Trophoblast cell (in vitro differentiated cells and primary cell): ENCODE results near the gene SERPIND1.
"Not testable (repeated sequence)": the region's sequence is repeated elsewhere in the genome, so short reads cannot be mapped to it uniquely, and the experiment has no call there.

Experiments
- DNase-seq, 2 donors: peaks; one replicate each; pipeline ENCODE4 v3.0.0-alpha.2; 2016
- H2AFZ ChIP-seq: 2 replicates; pipeline ENCODE4 v1.6.1; 2013; ENCODE audit warnings: low read length, moderate library complexity, mild to moderate bottlenecking; ENCODE audit not compliant: insufficient read depth, poor library complexity
- H2AK5ac ChIP-seq: 2 replicates; pipeline ENCODE4 v1.6.1; 2013; ENCODE audit warnings: mild to moderate bottlenecking, low read length
- H2BK120ac ChIP-seq: 2 replicates; pipeline ENCODE4 v1.6.1; 2013; ENCODE audit warnings: low read length, mild to moderate bottlenecking, moderate library complexity; ENCODE audit not compliant: insufficient read depth, poor library complexity
- H2BK12ac ChIP-seq: 2 replicates; pipeline ENCODE4 v1.6.1; 2013; ENCODE audit warnings: mild to moderate bottlenecking, low read length, moderate library complexity
- H2BK5ac ChIP-seq: 2 replicates; pipeline ENCODE4 v1.6.1; 2013; ENCODE audit warnings: low read length, low read depth, moderate library complexity, mild to moderate bottlenecking; ENCODE audit not compliant: poor library complexity
- H3K14ac ChIP-seq: 2 replicates; pipeline ENCODE4 v1.6.1; 2013; ENCODE audit warnings: mild to moderate bottlenecking, low read length
- H3K18ac ChIP-seq: 2 replicates; pipeline ENCODE4 v1.6.1; 2013; ENCODE audit warnings: mild to moderate bottlenecking, low read length
- H3K23ac ChIP-seq: 2 replicates; pipeline ENCODE4 v1.6.1; 2013; ENCODE audit warnings: low read length
- H3K27ac ChIP-seq: 2 replicates; pipeline ENCODE4 v1.5.1; 2013; ENCODE audit warnings: low read depth, mild to moderate bottlenecking, inconsistent platforms, low read length, moderate library complexity
- H3K27me3 ChIP-seq: 2 replicates; pipeline ENCODE4 v1.6.1; 2013; ENCODE audit warnings: inconsistent platforms, mild to moderate bottlenecking, low read length, moderate library complexity; ENCODE audit not compliant: insufficient read depth
- H3K36me3 ChIP-seq, 2 experiments: 1 replicate in 1 of 2; 2 replicates in 1 of 2; pipeline ENCODE4 v1.6.1; 2013; ENCODE audit warnings: low read length in 2 of 2, mild to moderate bottlenecking in 2 of 2, moderate library complexity in 1 of 2; ENCODE audit not compliant: insufficient read depth in 2 of 2, control insufficient read depth in 1 of 2
- H3K4ac ChIP-seq: 2 replicates; pipeline ENCODE4 v1.6.1; 2013; ENCODE audit warnings: low read depth, mild to moderate bottlenecking, low read length, moderate library complexity
- H3K4me1 ChIP-seq, 2 experiments: 1 replicate in 1 of 2; 2 replicates in 1 of 2; pipeline ENCODE4 v1.6.1; 2013; ENCODE audit warnings: low read length in 2 of 2, mild to moderate bottlenecking in 2 of 2, moderate library complexity in 1 of 2; ENCODE audit not compliant: insufficient read depth in 2 of 2, control insufficient read depth in 1 of 2
- H3K4me2 ChIP-seq: 2 replicates; pipeline ENCODE4 v1.6.1; 2013; ENCODE audit warnings: inconsistent platforms, mild to moderate bottlenecking, low read length, moderate library complexity
- H3K4me3 ChIP-seq: 2 replicates; pipeline ENCODE4 v1.5.1; 2013; ENCODE audit warnings: mild to moderate bottlenecking, low read depth, low read length, inconsistent platforms
- H3K79me1 ChIP-seq: one replicate; pipeline ENCODE4 v1.6.1; 2013; ENCODE audit warnings: low read length
- H3K79me2 ChIP-seq: 2 replicates; pipeline ENCODE4 v1.6.1; 2013; ENCODE audit warnings: low read length, mild to moderate bottlenecking; ENCODE audit not compliant: control insufficient read depth, insufficient read depth, poor library complexity
- H3K9ac ChIP-seq: 2 replicates; pipeline ENCODE4 v1.6.1; 2013; ENCODE audit warnings: mild to moderate bottlenecking, low read length
- H3K9me3 ChIP-seq: 2 replicates; pipeline ENCODE4 v1.6.1; 2013; ENCODE audit warnings: low read depth, mild to moderate bottlenecking, control low read depth, inconsistent platforms, low read length; ENCODE audit not compliant: insufficient read depth
- H4K12ac ChIP-seq: 2 replicates; pipeline ENCODE4 v1.6.1; 2013; ENCODE audit warnings: low read depth, mild to moderate bottlenecking, low read length, moderate library complexity
- H4K8ac ChIP-seq: 2 replicates; pipeline ENCODE4 v1.6.1; 2013; ENCODE audit warnings: low read depth, mild to moderate bottlenecking, low read length, moderate library complexity
- H4K91ac ChIP-seq: one replicate; pipeline ENCODE4 v1.6.1; 2013; ENCODE audit warnings: low read depth, mild to moderate bottlenecking, low read length, moderate library complexity
- WGBS: extraction: QIAGEN DNeasy Blood & Tissue Kit; methylation state at CpG from one replicate; pipeline ENCODE4 v1.1.7; 2013; ENCODE audit warnings: missing lambda C conversion rate; ENCODE audit not compliant: insufficient read length, insufficient coverage; ENCODE audit errors: extremely low coverage; 5-methylcytosine and 5-hydroxymethylcytosine counted together

SERPIND1 gene

DNA sequence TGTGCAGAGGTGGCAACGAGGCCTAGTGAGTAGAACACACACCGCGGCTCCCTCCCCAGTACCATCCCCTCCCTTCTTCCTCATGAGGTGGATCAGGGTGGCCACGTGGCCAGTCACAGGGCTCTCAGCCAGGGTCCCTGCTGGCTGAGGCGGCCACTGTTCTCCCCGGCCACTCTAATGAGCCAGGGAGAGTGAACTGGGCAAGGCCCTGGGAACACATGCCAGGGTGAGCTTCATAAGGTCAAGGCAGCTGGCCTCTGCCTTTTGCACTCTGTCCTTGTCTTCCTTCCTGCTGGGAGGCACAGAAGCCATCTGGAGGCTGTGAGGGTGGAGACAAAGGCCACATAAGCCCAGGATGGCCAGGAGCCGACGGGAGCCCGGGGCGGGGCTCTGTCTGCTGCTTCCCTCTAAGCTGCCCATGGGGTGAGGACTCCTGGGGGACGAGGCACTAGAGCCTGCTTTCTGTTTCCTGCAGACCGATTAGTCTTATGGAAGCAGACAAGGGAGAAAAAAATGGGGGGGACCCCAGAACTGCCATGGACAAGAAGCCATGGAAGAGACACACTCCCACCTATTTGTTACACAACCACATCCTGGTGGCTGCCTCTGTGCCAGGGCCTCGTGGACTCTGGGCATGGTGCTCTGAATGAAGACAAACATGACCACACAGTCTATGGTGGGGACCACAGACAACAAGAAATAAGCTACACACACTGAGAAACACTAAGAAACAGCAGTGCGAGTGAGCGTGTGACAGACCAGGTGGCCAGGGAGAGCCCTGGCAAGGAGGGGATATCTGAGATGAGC, 38.4 kb upstream of the SERPIND1 start:
- not testable (repeated sequence) for H3K4me3 ChIP-seq, H3K4ac ChIP-seq, H3K27me3 ChIP-seq, H3K79me1 ChIP-seq, H3K14ac ChIP-seq, H3K9me3 ChIP-seq, H4K12ac ChIP-seq, H3K23ac ChIP-seq, H4K8ac ChIP-seq, H3K79me2 ChIP-seq, H2BK12ac ChIP-seq, H2BK5ac ChIP-seq, H4K91ac ChIP-seq, H3K9ac ChIP-seq, DNase-seq, H3K27ac ChIP-seq, H2AK5ac ChIP-seq, H3K4me2 ChIP-seq, H2BK120ac ChIP-seq, H3K4me1 ChIP-seq, H3K18ac ChIP-seq, H2AFZ ChIP-seq
- peaks cover 16 to 21% of the 10 kb centered on the region in 2 experiments for H3K36me3 ChIP-seq
- no CpG with 5 or more reads among the region's 15 CpGs for WGBS

DNA sequence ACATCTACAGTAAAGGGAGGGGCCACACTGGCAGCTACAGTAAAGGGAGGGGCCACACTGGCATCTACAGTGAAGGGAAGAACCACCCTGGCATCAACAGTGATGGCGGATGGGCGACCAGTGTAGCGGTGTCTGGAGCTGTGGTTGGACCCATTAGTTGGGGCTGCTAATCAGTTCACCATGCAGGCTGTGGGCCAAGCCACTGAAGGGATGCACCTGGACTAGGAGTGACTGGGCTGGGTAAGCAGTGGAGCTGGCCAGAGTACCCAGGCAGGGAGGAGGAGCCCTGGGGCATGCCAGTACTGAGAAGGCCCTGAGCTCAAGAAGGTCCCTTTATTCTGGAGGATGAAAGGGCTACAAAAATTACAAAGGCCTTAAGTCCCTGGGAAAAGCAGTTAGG, 37.0 kb upstream of the SERPIND1 start:
- WGBS = no CpG with 5 or more reads among the region's 3 CpGs
- not testable (repeated sequence) for H3K4me3 ChIP-seq, DNase-seq, H3K27me3 ChIP-seq, H3K9ac ChIP-seq, H2AK5ac ChIP-seq, H3K9me3 ChIP-seq, H3K79me2 ChIP-seq, H2AFZ ChIP-seq, H3K27ac ChIP-seq, H3K4me1 ChIP-seq, H4K8ac ChIP-seq, H3K23ac ChIP-seq, H3K4ac ChIP-seq, H2BK5ac ChIP-seq, H3K4me2 ChIP-seq, H3K79me1 ChIP-seq, H2BK120ac ChIP-seq, H2BK12ac ChIP-seq, H4K12ac ChIP-seq, H4K91ac ChIP-seq, H3K14ac ChIP-seq, H3K18ac ChIP-seq
- peaks cover 18 to 20% of the 10 kb centered on the region in 2 experiments for H3K36me3 ChIP-seq

- Histone ChIP-seq H3K18ac (no peak overlapping the region), H4K91ac (no peak overlapping the region), H3K4me2 (no peak overlapping the region), H2BK12ac (no peak overlapping the region), H2AFZ (no peak overlapping the region), H4K8ac (no peak overlapping the region), H3K79me1 (no peaks in the 10 kb centered on the region), H3K4me3 (no peak overlapping the region), H4K12ac (no peak overlapping the region), H3K4ac (no peak overlapping the region), H3K23ac (no peak overlapping the region), H2BK5ac (no peak overlapping the region), H2AK5ac (no peak overlapping the region), H3K27me3 (no peaks in the 10 kb centered on the region), H3K9ac (no peak overlapping the region), H3K4me1 (no peaks in the 10 kb centered on the region), H3K27ac (no peak overlapping the region), H3K14ac (no peak overlapping the region), H2BK120ac (no peak overlapping the region), H3K9me3 (no peaks in the 10 kb centered on the region), H3K79me2 (no peaks in the 10 kb centered on the region), H3K36me3 (peaks cover 22 to 24% of the 10 kb centered on the region in 2 experiments)
- no CpG with 5 or more reads among the region's 12 CpGs for WGBS
- DNase-seq = no peak
These were observed 35.4 kb upstream of the SERPIND1 start for GRCh38 chr22:20738394-20739089.

DNA sequence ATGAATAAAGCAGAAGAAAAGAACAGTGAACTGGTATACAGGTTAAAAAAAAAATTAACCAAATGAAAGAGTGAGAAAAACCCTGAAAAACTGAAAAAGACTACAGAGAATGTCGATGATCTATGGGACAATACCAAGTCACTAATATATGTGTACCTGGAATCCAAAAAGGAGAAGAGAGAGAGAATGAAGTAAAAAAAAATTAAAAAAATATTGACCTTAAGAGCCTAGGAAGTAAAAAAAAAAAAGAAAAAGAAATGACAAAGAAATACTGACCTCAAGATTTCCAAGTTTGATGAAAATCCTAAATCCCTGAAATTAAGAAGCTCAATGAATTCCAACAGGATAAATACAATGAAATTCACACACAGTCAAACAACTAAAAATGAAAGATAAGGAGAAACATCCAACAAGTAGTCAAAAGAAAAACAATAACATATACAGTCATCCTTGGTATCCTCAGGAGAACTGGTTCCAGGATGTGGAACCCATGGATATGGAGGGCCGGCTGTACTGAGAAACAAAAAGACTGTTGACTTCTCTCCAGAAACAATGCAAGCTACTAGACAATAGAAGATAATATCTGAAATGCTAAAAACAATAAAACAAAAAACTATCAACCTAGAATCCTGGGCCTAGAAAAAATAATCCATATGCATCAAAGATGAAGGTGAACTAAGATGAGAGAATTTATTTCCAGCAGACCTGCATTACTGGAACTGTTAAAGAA, 33.5 kb upstream of the SERPIND1 start:
- H3K79me1 ChIP-seq = no peaks in the 10 kb centered on the region
- no peaks in the 10 kb centered on the region for H3K27me3 ChIP-seq
- no peak overlapping the region for H3K14ac ChIP-seq
- H3K18ac ChIP-seq = no peak overlapping the region
- no peak overlapping the region for H3K4me2 ChIP-seq
- no peak overlapping the region for H4K12ac ChIP-seq
- H2AK5ac ChIP-seq = no peak overlapping the region
- H3K4me1 ChIP-seq = no peaks in the 10 kb centered on the region
- no peak overlapping the region for H2AFZ ChIP-seq
- DNase-seq = no peak
- H3K27ac ChIP-seq = no peak overlapping the region
- H3K4me3 ChIP-seq = no peak overlapping the region
- no peak overlapping the region for H3K23ac ChIP-seq
- no peak overlapping the region for H2BK12ac ChIP-seq
- H3K79me2 ChIP-seq = no peaks in the 10 kb centered on the region
- H3K9me3 ChIP-seq = no peaks in the 10 kb centered on the region
- no peak overlapping the region for H2BK5ac ChIP-seq
- no CpG with 5 or more reads among the region's 2 CpGs for WGBS
- no peak overlapping the region for H4K91ac ChIP-seq
- H2BK120ac ChIP-seq = no peak overlapping the region
- no peak overlapping the region for H3K4ac ChIP-seq
- peaks cover 25 to 26% of the 10 kb centered on the region in 2 experiments for H3K36me3 ChIP-seq
- no peak overlapping the region for H4K8ac ChIP-seq
- H3K9ac ChIP-seq = no peak overlapping the region
